ENCODE measurements around the gene IRF9.

Gene IRF9, protein sequence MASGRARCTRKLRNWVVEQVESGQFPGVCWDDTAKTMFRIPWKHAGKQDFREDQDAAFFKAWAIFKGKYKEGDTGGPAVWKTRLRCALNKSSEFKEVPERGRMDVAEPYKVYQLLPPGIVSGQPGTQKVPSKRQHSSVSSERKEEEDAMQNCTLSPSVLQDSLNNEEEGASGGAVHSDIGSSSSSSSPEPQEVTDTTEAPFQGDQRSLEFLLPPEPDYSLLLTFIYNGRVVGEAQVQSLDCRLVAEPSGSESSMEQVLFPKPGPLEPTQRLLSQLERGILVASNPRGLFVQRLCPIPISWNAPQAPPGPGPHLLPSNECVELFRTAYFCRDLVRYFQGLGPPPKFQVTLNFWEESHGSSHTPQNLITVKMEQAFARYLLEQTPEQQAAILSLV

DNA sequence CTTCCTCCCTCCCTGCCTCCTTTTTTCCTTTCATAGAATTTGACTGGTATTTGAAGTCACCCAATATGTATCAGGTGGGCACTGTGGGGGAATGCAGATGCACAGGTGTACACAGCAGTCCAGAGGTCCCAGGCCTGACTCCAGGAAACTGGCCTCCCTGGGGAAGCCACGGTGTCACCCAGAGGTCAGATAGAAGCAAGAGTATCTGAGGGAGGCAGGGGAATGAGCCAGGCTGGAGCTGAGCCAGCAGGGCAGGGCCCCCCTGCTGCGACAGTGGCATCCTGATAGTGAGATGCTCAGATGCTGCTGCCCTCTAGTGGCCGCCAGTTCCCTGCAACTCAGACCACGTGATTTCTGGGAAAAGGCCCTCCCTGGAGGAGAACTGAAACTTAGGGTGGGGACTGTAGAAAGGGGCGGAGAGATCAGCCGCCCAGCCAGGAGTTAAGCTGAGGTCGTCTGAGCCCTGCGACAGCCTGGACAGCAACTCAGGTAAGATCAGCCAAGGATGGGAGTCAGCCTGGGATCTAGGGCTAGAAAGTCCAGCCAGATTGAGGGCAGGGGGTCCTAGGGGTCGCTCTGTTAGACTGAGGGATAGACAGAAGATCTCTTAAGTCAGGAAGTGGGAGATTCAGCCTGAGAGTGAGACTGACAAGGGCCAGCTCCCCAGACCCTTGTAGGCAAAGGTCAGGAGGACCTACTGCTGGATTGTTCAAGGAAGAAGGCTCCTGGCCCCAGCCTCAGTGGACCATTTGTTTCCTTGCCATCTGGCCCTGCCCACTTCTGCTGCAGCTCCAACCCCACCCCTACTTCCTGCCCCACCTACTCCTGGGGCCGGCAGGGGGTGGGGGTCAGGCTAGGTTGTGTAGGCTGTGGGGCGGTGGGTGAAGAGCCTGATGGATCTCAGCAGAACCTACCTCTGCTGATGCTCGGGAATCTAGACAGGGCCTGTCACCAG is at the start of gene IRF9:
Gene IRF9 (plus strand): TSS at position 416 of the 955 bp plus-strand sequence. CDS start 880 bp downstream, outside the sequence.
- peak; percentile 89 to 90 for ATAC-seq

DNA sequence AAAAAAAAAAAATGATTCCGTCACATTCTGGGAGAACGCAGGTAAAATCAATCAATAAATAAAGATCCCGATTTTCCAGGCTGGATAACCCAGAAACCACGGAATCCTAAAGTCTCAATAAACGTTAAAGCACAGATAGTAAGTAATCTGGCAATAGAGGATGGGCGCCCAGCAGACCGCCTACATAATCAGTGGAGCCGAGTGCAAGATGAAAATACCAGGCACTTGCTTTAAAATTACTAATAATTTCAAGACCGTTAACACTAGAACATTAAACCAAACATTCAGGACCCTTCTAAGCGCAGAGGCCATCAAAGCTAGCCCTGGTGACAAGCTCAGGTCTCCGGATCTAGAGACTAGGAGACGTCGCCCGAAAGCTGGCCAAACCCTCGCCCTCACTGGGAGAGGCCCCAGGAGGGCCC is 47.7 kb upstream of the IRF9 start:
- no peak for ATAC-seq

DNA sequence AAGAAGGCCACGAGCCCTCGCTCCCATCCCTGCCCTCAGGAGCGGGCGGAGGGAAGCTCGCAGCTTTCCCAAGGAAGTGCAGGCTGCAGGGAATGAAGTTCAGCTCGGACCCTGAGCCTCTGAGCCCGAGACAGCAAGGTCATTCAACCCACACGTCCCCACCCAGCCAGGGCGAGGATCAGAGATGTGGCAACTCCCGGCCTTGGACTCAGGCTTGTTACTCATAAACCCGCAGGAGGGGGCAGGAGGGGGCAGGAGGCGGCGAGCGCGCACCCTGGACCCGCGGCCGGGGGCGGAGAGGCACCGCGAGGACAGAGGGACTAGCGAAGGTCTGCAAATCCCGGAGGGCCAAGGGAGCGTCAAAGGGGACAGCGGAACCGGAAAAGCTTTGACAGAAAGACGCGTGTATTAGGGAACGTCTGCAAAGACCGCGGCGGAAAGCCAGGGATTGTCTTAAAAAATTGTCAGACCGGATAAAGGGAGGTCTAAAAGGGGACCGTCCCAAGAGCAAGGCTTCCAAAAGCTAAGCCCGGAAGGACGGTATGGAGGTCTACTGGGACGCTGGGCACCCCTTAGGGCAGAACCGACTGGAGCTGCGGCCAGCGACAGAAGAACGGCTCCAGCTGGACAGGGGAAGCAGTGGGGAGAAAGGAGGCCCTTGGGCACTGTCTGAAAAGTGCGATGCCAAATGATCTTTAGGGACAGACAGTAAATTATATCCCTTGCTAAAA is 47.1 kb upstream of the IRF9 start:
- peak; percentile 22 for ATAC-seq

DNA sequence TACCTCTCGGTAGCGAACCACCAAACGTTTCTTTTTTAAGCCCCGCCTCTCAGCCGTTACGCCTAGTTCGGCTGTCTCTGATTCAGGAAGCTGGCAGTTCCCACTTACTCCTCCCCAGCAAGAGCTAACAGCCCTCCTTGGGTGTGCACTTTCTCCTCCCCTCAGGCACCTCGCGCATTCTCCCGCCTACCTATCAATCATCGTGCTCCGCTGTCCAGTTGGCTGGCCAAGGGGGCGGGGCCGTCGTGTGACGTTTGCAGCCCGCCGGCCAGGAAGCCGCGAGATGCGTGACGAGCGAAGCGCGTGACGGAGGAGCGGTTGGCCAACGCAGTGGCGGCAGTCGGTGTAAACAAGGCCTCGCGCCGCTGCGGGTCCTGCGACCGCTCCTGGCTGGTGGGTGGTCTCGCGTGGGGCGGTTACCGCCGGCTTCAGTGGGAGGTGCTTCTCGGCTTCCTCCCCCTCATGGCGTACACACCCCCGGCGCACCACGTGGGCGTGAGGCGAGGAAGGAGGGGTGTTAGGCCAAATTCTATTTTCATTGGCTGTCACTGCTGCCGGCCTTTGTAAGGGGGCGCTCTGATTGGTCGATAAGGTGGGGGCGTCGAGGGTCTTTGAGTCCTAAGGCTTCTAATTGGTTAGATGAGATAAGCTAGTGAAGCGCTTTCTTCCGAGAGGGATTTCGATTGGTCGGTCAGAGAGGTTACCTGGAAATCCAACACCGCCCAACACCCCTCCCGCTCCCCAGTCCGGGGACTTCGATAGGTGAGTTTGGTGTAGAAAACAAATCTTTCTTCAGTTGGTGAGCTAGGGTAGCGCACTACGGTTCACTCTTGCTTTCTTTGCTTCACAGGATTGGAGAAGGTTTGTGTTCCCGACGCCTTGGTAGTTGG is 46.3 kb upstream of the IRF9 start, which contains the start of the genes DCAF11 and NRL:
Gene DCAF11 (plus strand): TSS at position 246 of the 890 bp plus-strand sequence. CDS start 818 bp downstream, outside the sequence.
Gene NRL (minus strand): TSS at position 418 of the 890 bp plus-strand sequence. CDS start 32,101 bp downstream, outside the sequence.
- ATAC-seq: peak; percentile 89

DNA sequence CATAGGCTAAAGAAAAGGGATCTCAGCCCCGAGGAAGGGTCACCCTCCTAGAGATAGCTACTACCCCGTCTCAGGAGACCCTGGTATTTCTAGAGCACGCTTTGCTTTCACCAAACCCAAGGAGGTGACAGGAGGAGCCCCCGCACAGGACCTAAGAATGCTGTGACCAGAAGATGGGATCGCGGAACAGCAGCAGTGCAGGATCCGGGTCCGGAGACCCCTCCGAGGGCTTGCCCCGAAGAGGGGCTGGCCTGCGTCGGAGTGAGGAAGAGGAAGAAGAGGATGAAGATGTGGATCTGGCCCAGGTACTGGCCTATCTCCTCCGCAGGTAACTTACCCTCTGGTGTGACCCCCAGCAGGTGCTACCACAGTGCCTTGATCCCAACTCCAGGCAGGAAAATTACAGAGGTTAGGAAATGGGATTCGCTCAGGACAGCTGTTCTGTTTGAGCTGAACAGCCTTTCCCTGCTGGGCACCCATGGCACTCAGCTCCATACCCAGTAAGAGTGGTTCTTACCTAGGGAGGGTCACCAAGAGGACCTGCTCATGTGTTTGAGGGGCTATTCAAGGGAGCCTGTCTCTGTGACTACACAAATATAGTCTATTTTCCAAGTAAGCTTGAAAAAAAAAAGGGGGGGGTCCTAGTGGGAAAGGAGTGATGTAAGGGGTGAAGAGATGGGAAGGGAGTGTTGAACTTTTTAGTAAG is 45.5 kb upstream of the IRF9 start:
- ATAC-seq: no peak

DNA sequence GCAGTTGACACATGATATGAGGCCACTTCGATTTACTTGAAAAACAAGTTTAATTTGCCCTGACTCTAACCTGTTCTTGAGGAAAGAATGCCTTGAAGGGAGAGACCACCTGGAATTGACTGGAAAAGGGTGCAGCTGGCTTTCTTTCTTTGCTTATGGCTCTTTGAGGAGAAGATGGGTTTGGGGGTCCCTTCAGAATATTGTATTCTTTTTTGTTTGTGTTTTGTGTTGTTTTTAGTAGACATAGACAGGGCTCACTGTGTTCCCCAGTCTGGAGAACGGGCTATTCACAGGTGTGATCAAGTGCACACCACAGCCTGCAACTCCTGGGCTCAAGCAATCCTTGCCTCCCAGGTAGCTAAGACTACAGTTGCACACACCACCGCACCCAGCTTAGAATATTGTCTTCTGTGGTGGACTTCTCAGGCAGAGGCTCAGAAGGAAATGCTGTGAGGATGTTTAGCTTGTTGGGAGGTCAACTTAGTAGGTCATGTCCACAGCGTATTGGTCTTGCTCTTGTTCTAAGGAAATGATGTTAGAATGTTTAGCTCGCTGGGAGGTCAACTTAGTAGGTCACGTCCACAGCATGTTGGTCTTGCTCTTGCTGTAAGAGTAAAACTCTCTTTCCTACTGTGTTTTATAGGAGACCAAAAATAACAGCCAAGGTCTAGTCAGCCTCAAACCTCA is 44.8 kb upstream of the IRF9 start:
- no peak for ATAC-seq

DNA sequence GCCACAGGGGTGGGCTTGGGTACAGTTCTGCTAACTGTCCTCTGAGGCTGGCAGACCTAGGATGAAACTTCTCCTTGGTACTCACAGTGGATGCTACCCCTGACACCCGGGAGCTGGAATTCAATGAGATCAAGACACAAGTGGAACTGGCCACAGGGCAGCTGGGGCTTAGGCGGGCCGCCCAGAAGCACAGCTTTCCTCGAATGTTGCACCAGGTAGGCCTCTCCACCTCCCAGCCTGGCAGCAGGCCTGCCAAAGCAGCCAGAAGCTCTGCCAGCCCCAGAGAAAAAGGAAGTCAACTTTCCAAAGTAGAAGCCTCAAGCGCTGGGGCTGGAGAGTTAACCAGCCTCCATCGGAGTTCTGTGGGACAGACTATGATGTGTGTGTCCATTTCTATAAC is 43.9 kb upstream of the IRF9 start:
- ATAC-seq: no peak

DNA sequence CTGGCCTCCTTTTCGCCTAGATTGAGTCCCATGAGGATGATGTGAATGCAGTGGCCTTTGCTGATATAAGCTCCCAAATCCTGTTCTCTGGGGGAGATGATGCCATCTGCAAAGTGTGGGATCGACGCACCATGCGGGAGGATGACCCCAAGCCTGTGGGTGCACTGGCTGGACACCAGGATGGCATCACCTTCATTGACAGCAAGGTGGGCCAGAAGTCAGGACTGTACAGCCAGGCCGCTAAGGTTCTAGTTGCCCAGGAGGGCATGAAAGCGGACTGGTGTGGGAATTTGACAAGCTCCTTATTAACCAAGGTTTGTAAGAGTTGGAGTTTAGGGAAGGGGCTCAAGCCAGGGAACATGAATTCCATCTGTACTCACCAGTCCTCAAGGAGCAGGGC is 41.4 kb upstream of the IRF9 start:
- no peak for ATAC-seq

DNA sequence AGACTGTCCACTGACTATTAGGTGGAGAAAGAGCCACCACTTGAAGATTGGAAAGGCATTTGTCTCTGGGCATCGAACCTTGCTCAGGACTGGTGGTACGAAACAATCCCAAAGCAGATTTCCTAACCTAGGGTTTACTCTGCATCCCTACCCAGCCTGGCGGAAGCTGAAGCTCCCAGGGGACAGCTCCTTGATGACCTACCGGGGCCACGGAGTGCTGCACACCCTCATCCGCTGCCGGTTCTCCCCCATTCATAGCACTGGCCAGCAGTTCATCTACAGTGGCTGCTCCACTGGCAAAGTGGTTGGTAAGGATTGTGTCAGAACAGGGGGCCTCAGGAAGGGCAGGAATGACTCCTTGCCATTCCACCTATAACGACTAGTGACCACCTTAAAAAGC is 39.9 kb upstream of the IRF9 start:
- ATAC-seq: no peak

DNA sequence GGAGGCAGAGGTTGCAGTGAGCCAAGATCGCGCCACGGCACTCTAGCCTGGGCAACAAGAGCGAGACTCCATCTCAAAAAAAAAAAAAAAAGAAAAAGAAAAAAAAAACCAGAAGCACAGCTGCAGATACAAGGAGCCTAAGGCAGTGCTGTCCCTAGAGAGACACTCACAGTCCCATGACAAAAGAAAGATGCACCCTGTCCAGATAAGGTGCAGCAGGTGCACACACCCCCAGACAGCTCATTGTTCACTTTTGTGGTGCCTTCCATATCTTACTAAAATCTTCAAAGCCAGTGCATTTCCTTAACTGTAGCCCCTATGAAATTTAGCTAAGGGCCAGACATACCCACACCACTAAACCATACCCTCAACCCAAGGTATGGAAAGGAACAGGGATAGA is 38.6 kb upstream of the IRF9 start:
- no peak for ATAC-seq

DNA sequence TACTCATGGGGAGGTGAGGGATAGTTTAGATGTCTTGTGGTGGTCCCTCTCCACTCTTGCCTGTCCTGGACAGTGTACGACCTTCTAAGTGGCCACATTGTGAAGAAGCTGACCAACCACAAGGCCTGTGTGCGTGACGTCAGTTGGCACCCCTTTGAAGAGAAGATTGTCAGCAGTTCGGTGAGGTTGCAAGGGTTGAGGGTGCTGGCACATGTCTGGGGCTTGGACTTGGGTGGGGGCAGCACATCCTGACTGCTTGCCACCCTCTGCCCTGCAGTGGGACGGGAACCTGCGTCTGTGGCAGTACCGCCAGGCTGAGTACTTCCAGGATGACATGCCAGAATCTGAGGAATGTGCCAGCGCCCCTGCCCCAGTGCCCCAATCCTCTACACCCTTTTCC is 38.2 kb upstream of the IRF9 start:
- no peak for ATAC-seq

DNA sequence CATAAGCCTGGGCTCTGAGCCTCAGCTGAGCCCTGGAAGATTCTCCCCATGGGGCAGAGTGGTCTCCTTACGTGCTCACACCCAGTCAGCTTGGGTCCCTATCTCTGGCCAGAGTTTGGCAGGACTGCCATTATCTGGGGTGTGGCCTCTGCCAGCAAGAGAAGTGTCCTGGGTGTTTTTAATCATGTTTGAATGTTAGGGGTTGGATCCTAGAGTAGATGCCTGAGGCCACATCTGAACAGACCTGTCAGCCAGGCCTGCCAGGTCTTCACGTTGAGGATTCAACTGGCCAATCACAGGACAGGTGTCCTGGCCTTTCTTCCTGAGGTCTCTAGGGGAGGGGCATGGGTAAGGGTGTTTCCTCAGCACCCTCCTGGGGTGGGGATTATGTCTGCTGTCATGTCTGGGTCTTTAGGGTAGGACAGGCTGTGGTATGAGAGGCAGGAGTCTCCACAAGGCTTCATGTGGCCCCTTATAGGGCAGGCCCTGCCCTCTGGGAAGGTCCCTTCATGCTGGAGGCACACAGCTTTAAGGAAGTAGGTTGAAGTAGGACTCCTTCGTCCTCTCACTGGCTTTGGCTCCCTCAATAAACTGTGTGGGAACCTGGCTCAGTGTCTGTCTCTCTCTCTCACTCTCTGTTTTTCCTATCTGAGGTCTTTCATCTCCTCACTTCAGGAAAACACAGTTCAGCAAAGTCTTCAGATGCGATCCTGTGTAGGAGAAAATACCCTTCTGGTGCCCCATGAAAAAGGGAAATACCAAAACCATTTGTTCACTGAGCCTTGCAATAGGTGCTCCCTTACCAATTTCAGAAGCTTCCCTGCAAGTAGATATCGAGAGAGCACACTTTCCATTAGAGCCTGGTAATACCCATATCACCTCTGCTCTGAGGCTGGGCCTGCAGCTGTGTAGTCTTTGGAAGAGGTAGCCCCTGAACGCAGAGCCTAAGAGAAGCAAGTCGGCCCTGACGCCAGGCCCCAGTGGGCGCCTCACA is 37.3 kb upstream of the IRF9 start:
- peak; percentile 64 to 76 for ATAC-seq

DNA sequence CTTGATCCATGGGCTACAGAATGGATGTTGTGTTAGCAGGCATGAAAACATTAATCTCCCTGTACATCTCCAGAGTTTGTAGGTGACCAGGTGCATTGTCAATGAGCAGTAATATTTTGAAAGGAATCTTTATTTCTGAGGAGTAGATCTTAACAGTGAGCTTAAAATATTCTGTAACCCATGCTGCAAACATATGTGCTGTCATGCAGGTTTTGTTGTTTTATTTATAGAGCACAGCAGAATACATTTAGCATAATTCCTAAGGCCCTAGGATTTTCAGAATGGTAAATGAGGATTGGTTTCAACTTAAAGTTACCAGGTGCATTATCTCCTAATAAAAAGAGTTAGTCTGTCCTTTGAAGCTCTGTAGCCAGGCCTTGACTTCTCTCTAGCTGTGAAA is 34.1 kb upstream of the IRF9 start:
- no peak for ATAC-seq

DNA sequence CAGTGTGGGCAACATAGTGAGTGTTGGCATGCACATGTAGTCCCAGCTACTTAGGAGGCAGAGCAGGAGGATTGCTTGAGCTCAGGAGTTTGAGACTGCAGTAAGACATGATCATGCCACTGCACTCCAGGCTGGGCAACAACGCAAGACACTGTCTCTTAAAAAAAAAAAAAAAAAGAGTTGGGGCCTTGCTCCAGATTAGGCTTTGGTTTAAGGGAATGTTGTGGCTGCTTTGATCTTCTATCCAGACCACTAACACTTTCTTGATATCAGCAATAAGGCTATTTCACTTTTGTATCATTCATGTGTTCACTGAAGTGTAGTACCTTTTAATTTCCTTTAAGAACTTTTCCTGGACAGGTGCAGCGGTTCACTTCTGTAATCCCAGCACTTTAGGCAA is 33.4 kb upstream of the IRF9 start:
- ATAC-seq: no peak

DNA sequence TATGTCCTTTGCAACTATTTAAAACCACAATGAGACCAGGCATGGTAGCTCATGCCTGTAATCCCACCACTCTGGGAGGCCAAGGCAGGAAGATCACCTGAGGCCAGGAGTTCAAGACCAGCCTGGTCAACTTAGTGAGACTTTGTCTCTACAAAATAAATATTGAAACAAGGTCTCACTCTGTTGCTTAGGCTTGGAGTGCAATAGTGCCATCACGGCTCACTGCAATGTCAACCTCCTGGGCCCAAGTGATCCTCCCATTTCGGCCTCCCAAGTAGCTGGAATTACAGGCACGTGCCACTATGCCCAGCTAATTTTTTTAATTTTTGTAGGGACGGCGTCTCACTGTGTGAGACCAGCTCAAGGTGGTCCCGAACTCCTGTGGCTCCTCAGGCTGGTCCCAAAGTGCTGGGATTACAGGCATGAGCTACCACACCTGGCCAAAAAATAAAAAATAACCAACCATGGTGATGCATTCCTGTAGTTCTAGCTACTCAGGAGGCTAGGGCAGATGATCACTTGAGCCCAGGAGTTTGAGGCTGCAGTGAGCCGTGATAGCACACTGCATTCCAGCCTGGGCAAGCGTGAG is 31.6 kb upstream of the IRF9 start:
- ATAC-seq: no peak

DNA sequence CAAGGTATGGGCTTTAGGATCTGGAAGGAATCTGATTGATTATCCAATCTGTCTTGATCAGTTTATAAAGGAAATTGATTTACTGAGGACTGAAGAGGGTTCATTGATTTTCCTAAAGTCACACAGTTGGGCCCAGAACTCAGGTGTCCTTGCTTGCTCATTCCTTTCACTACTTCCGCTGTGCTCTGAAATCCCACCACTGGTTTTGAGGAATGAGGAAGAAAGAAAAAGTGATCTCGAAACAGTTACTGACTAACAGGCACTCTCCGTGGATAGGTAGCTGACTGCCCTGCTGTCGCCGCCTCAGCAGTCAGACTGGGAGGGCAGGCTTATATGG is 30.7 kb upstream of the IRF9 start, which contains the start of gene FITM1:
Gene FITM1 (plus strand): TSS at position 280 of the 337 bp plus-strand sequence. CDS start 905 bp downstream, outside the sequence.
- no peak for ATAC-seq

DNA sequence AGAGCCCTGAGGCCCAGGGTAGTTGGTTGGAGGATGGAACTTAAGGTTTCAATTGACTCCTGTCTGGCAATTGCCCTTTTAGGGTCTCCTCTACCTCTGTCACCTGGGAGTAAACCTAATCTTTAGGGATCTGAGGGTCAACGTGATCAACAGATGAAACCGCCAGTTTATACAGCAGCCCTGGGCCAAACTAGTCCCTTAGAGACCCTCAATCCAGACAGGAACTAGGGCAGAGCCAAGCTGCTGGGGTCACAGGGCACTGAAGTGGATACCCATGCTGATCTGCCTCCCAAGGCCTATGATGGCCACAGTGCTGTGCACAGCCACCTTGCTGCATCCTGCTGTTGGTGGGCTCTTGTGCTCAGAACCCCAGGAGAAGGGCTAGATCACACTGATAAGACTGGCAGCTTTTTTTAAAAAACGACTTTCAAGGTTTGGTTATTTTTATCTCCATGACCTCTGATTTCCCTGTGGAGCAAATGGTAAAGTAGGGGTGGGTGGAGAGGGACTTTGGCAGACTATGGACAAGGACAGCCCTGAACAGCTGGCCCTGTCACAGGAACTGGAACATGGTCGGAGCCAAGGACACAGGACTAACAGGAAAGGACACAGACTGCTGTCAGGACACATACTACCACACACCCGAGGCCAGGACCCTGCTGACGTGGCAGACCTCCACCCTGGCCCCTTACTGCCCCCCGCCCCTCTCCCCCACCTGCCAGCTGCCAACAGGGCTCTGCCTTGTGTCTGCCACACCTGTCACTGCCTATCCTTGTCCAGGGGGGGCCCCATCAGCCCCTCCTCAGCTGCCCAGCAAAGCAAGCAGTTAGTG is 30.1 kb upstream of the IRF9 start:
- ATAC-seq: no peak

DNA sequence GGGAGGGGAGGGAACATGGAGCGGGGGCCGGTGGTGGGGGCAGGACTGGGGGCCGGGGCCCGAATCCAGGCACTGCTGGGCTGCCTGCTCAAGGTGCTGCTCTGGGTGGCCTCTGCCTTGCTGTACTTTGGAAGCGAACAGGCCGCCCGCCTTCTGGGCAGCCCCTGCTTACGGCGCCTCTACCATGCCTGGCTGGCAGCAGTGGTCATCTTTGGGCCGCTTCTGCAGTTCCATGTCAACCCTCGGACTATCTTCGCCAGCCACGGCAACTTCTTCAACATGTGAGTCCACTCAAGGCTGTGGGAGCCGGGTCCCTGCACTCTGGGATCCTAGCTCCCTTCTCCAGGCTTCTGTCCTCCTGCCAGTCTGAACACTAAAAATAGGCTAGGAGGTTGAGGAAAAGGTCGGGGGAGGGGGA is 29.5 kb upstream of the IRF9 start:
- ATAC-seq: no peak
